Neural progenitor cell (in vitro differentiated cells): Measurements from ENCODE around the gene PTPRG. TPM values are rescaled to one million over a fixed set of nuclear protein-coding genes. Genes with fewer than 3 reads are reported as not detected.

Source experiments
- DNase-seq: peaks from one replicate; pipeline ENCODE4 v3.0.0-alpha.2; 2016; ENCODE audit warnings: low spot score
- H2AFZ ChIP-seq: fragments of 200-600 bp; sonication (generic); replicated peaks from 2 replicates; pipeline ENCODE4 v1.6.1; 2016; ENCODE audit warnings: antibody characterized with exemption
- H3F3A ChIP-seq: fragments of 200-600 bp; sonication (generic); 2 replicates; pipeline ENCODE4 v1.6.1; 2016; ENCODE audit warnings: antibody characterized with exemption, low read depth
- H3K27ac ChIP-seq: fragments of 200-600 bp; sonication (generic); 2 replicates; pipeline ENCODE4 v1.5.1; 2016; ENCODE audit warnings: mild to moderate bottlenecking
- H3K27me3 ChIP-seq: fragments of 200-600 bp; sonication (generic); 2 replicates; pipeline ENCODE4 v1.6.1; 2016; ENCODE audit warnings: mild to moderate bottlenecking, moderate library complexity
- H3K36me3 ChIP-seq: fragments of 200-600 bp; sonication (generic); 2 replicates; pipeline ENCODE4 v1.5.1; 2016
- H3K4me1 ChIP-seq: fragments of 200-600 bp; sonication (generic); 2 replicates; pipeline ENCODE4 v1.6.1; 2016; ENCODE audit warnings: mixed run types
- H3K4me2 ChIP-seq: fragments of 200-600 bp; sonication (generic); 2 replicates; pipeline ENCODE4 v1.6.1; 2016
- H3K4me3 ChIP-seq: fragments of 200-600 bp; sonication (generic); 2 replicates; pipeline ENCODE4 v1.5.1; 2016
- H3K79me2 ChIP-seq: fragments of 200-600 bp; sonication (generic); 2 replicates; pipeline ENCODE4 v1.6.1; 2016; ENCODE audit warnings: low read depth
- H3K9ac ChIP-seq: fragments of 200-600 bp; sonication (generic); 2 replicates; pipeline ENCODE4 v1.6.1; 2016
- H3K9me3 ChIP-seq: fragments of 200-600 bp; sonication (generic); 2 replicates; pipeline ENCODE4 v1.5.1; 2016; ENCODE audit warnings: low read depth
- H4K20me1 ChIP-seq: fragments of 200-600 bp; sonication (generic); 2 replicates; pipeline ENCODE4 v1.6.1; 2016; ENCODE audit warnings: low read depth
- H3K27ac Mint-ChIP-seq: 3 replicates; pipeline ENCODE4 v1.8.0; 2021; ENCODE audit warnings: mixed read lengths
- H3K27me3 Mint-ChIP-seq: 2 replicates; pipeline ENCODE4 v1.8.0; 2022; ENCODE audit warnings: low read depth, mild to moderate bottlenecking, inconsistent platforms, moderate library complexity, mixed read lengths; ENCODE audit not compliant: insufficient read depth
- H3K36me3 Mint-ChIP-seq: 3 replicates; pipeline ENCODE4 v1.8.0; 2021; ENCODE audit warnings: mixed read lengths
- H3K4me1 Mint-ChIP-seq: 3 replicates; pipeline ENCODE4 v1.8.0; 2021; ENCODE audit warnings: mixed read lengths
- H3K4me3 Mint-ChIP-seq: 3 replicates; pipeline ENCODE4 v1.8.0; 2021; ENCODE audit warnings: mild to moderate bottlenecking, moderate library complexity, mixed read lengths
- H3K9me3 Mint-ChIP-seq: 3 replicates; pipeline ENCODE4 v1.8.0; 2020; ENCODE audit warnings: mixed read lengths
- CTCF ChIP-seq: fragments of 200-600 bp; sonication (generic); IDR thresholded peaks from 2 replicates; pipeline ENCODE4 v1.5.1; 2017; ENCODE audit warnings: antibody characterized with exemption, mild to moderate bottlenecking
- EZH2 ChIP-seq: fragments of 200-600 bp; sonication (generic); IDR thresholded peaks from 2 replicates; pipeline ENCODE4 v1.6.1; 2017; ENCODE audit warnings: antibody characterized with exemption, mild to moderate bottlenecking, moderate library complexity
- EZH2phosphoT487 ChIP-seq: fragments of 200-600 bp; sonication (generic); IDR thresholded peaks from 2 replicates; pipeline ENCODE4 v1.6.1; 2017; ENCODE audit warnings: antibody characterized with exemption
- total RNA-seq: library from RNA; depleted of rRNA; stranded (reverse); fragments of >200 nt; gene quantifications from 2 replicates; pipeline ENCODE4 v1.2.3, GENCODE V29; 2015; ENCODE audit warnings: low replicate concordance

PTPRG gene
- total RNA-seq, 1 donor from 2014 or later = 65.3 TPM

- TF ChIP-seq CTCF (no peak), EZH2phosphoT487 (no peak), EZH2 (no peak)
- no peaks in the 10 kb centered on the region for H3K9me3 Mint-ChIP-seq
These were observed 463.5 kb downstream of the PTPRG start for GRCh38 chr3:62024882-62025281.

GRCh38 chr3:62025913-62026312 lies 464.5 kb downstream of the PTPRG start:
- Histone ChIP-seq H3K27me3 (no peaks in the 10 kb centered on the region), H4K20me1 (peaks cover 5% of the 10 kb centered on the region), H3F3A (no peaks in the 10 kb centered on the region), H3K4me2 (no peak overlapping the region), H3K27ac (no peak overlapping the region), H3K9me3 (no peaks in the 10 kb centered on the region), H3K4me1 (peaks cover 18% of the 10 kb centered on the region), H2AFZ (no peak overlapping the region), H3K9ac (no peak overlapping the region), H3K4me3 (no peak overlapping the region), H3K36me3 (no peaks in the 10 kb centered on the region), H3K79me2 (peaks cover 24% of the 10 kb centered on the region)
- Mint-ChIP-seq H3K27ac (no peak overlapping the region), H3K27me3 (no peaks in the 10 kb centered on the region), H3K36me3 (no peaks in the 10 kb centered on the region), H3K4me3 (no peak overlapping the region), H3K9me3 (no peaks in the 10 kb centered on the region), H3K4me1 (peaks cover 14% of the 10 kb centered on the region)
- TF ChIP-seq CTCF (no peak), EZH2phosphoT487 (no peak), EZH2 (no peak)
- DNase-seq = no peak

More at GRCh38 chr3:62024882-62025281, 463.5 kb downstream of the PTPRG start:
- Mint-ChIP-seq H3K27ac (no peak overlapping the region), H3K27me3 (no peaks in the 10 kb centered on the region), H3K4me1 (peaks cover 14% of the 10 kb centered on the region), H3K4me3 (no peak overlapping the region), H3K36me3 (no peaks in the 10 kb centered on the region)
- no peak overlapping the region for H3K9ac ChIP-seq
- H3K4me2 ChIP-seq = no peak overlapping the region
- peaks cover 29% of the 10 kb centered on the region for H3K79me2 ChIP-seq
- peaks cover 5% of the 10 kb centered on the region for H4K20me1 ChIP-seq
- H3K36me3 ChIP-seq = no peaks in the 10 kb centered on the region
- no peaks in the 10 kb centered on the region for H3K9me3 ChIP-seq
- H3K27ac ChIP-seq = no peak overlapping the region
- no peaks in the 10 kb centered on the region for H3F3A ChIP-seq
- peaks cover 18% of the 10 kb centered on the region for H3K4me1 ChIP-seq
- no peak overlapping the region for H3K4me3 ChIP-seq
- DNase-seq = no peak
- no peaks in the 10 kb centered on the region for H3K27me3 ChIP-seq
- no peak overlapping the region for H2AFZ ChIP-seq

GRCh38 chr3:62027241-62027640 lies 465.9 kb downstream of the PTPRG start:
- no peak for TF ChIP-seq CTCF
- no peak for TF ChIP-seq EZH2phosphoT487
- no peak for TF ChIP-seq EZH2
- DNase-seq = no peak
- Histone ChIP-seq H3K4me2 (no peak overlapping the region), H3K79me2 (peaks cover 18% of the 10 kb centered on the region), H3K4me3 (no peak overlapping the region), H4K20me1 (peaks cover 9% of the 10 kb centered on the region), H2AFZ (no peak overlapping the region), H3K9ac (no peak overlapping the region), H3K27me3 (no peaks in the 10 kb centered on the region), H3K9me3 (no peaks in the 10 kb centered on the region), H3K27ac (no peak overlapping the region), H3F3A (no peaks in the 10 kb centered on the region), H3K4me1 (peaks cover 11% of the 10 kb centered on the region), H3K36me3 (no peaks in the 10 kb centered on the region)
- H3K9me3 Mint-ChIP-seq = no peaks in the 10 kb centered on the region
- H3K4me3 Mint-ChIP-seq = no peak overlapping the region
- no peak overlapping the region for H3K27ac Mint-ChIP-seq
- no peaks in the 10 kb centered on the region for H3K36me3 Mint-ChIP-seq
- no peaks in the 10 kb centered on the region for H3K27me3 Mint-ChIP-seq
- peaks cover 14% of the 10 kb centered on the region for H3K4me1 Mint-ChIP-seq
